Islet of Langerhans (tissue), 1 donor: ENCODE data around the gene IFITM5.

Source experiments
- FAIRE-seq: peaks from one replicate; lab custom pipeline; 2011; peaks lifted over from hg19 to GRCh38; lab: Jason Lieb, UNC

The IFITM5 gene

GRCh38 chr11:259413-259812 is 39.9 kb downstream of the IFITM5 start:
- no peak for FAIRE-seq

- FAIRE-seq = no peak
Measured at GRCh38 chr11:257766-258493, 41.4 kb downstream of the IFITM5 start.

- no peak for FAIRE-seq
Measured at GRCh38 chr11:256952-257737, 42.2 kb downstream of the IFITM5 start.

DNA sequence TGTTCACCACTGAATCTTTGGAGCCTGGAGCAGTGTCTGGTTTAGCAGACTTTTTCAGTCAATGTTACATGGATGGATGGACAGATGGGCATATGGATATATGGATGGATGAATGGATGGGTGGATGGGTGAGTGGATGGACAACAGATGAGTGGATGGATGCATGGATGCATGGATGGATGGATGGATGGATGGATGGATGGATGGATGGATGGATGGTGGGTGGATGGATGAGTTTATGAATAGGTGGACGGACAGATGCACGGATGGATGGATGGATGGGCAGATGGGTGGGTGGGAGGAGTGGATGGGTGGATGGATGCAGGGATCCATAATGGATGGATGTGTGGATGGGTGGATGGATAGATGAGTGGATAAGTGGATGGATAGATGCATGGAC is 43.5 kb downstream of the IFITM5 start:
- FAIRE-seq = no peak

DNA sequence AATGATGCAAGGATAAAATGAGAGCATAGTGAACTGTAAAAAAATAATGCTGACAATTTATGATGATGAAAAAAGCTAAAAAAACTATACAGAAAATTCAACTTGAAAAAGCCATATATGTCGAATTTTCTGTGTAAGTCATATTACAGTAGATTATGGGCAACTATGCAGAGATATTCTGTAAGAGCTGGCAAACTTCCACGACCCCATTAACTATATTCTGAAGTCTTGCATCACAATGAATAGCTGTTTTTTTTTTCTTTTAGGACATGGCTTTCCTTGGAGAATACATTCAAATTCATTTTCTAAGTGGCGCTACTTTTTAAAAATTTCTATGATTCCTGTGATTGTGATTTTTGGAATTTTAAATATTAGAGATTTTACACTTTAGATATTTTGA is 44.1 kb downstream of the IFITM5 start:
- FAIRE-seq = no peak

DNA sequence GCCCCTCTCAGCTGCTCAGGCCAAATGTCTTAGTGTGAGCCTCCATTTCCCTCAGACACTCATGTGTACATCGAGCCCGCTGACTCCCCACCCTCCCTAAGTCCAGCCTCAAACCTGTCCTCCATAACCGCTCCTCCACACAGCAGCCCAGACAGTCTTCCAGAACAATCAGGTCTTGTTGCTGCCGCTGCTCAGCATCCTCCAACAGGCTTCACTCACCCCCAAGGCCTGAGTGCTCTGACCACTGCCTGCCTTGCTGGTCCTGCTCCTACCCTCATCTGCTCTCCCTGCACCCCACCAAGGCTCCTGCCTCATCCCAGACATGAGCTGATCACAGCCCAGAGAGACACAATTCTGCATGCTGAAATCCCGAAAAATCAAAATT is 45.4 kb downstream of the IFITM5 start:
- no peak for FAIRE-seq

- no peak for FAIRE-seq
Measured at GRCh38 chr11:253160-253885, 46.0 kb downstream of the IFITM5 start.

DNA sequence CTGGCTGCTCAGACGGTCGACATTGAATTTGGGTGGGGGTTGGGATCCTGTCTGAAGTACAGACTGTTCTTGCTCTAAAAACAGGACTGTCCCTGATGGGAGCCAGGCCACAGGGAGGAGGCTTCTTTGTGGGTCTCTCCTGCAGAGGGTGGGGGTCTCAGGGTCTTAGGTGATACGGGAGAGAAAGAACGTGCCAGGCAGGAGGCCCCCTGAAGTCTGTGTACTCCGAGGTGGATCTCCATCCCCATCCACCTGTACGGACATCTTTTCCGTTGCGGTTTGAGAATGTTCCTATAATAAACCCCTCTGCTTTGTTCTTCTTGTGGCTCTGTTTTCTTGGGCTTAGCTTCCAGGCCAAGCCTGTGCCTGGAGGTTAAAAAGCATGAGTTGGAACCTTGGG is 46.7 kb downstream of the IFITM5 start:
- no peak for FAIRE-seq

DNA sequence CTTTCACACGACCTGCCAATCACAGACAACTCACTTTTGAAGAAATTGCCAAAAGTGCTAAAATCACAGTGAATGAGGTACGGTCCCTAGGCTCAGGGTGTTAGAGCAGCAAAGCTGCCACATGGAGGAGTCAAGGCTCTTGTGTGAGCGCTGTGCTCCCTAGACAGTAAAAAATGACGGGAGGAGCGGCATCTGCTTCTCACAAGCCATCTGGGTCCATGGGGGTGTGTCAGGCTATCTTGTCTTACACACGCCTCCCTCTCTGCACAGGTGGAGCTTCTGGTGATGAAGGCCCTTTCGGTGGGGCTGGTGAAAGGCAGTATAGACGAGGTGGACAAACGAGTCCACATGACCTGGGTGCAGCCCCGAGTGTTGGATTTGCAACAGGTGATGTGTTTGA is 47.8 kb downstream of the IFITM5 start:
- no peak for FAIRE-seq

DNA sequence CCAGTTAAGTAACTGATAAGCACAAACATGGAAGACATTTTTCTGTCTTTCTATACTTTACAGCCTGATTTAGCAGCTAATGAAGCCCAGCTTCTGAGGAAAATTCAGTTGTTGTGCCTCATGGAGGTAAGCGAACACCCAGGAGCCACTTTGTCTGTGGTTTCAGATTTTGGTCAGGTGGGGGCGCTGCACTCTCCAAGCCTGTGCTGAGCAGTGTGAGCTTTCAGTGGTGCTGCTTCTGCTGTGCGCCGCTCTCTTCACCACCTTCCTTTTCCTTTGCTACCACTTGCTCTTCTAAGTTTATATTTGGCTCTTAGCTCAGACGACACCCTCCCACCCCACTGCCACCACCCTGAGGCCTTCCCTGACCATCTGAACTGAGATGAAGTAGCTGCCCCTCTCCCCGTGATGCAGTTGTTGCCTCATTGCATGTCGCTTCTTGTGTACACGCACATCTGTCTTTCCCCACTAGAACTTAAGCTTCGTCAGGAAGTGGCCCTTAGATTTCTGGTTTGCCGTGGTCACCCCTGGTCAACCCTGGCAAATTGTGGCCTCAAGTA is 48.5 kb downstream of the IFITM5 start:
- no peak for FAIRE-seq

- FAIRE-seq = no peak
Measured at GRCh38 chr11:250274-250673, 49.1 kb downstream of the IFITM5 start.

DNA sequence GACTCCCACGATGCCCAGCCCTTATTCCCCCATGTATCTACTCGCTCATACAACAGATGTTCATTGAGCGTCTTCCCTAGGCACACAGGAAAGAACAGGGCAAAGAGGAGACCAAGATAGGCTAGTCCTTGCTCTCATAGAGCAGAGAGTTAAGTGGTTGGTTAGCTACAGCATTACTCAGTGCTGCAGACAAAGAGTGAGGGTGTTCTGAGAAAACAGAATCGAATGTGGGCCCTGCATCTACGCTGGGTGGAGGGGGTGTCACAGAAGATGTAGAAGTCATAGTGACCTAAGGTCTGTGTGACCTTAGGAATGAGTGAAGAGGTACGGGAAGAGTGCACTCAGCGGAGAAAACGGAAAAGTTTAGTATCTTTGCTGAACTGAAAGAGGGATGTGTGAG is 50.3 kb downstream of the IFITM5 start:
- FAIRE-seq = no peak
